Neural cell (in vitro differentiated cells): ENCODE results near the gene IRS1. TPM values are rescaled to one million over a fixed set of nuclear protein-coding genes. Genes with fewer than 3 reads are reported as not detected.

Experiments
- H2AFZ ChIP-seq: fragments of 200-600, 300-800 bp; sonication (generic), shearing (Covaris generic); 2 replicates; pipeline ENCODE4 v1.6.0; 2014; ENCODE audit warnings: low read depth, mild to moderate bottlenecking, antibody characterized with exemption, low read length, moderate library complexity
- H3F3A ChIP-seq: fragments of 200-600 bp; shearing (Covaris generic); 2 replicates; pipeline ENCODE4 v1.6.1; 2016; ENCODE audit warnings: mild to moderate bottlenecking, moderate library complexity, mixed read lengths, antibody characterized with exemption, low read length; ENCODE audit not compliant: insufficient read depth, poor library complexity, severe bottlenecking
- H3K27ac ChIP-seq: fragments of 200-600, 300-800 bp; sonication (generic), shearing (Covaris generic); 2 replicates; pipeline ENCODE4 v1.5.1; 2014; ENCODE audit warnings: mild to moderate bottlenecking, low read length, moderate library complexity
- H3K27me3 ChIP-seq: fragments of 300-800, 200-600 bp; sonication (generic), shearing (Covaris generic); 2 replicates; pipeline ENCODE4 v1.6.0; 2014; ENCODE audit warnings: mild to moderate bottlenecking, low read depth, low read length, moderate library complexity; ENCODE audit not compliant: insufficient read depth
- H3K36me3 ChIP-seq: fragments of 300-800, 200-600 bp; sonication (generic), shearing (Covaris generic); 2 replicates; pipeline ENCODE4 v1.5.1; 2014; ENCODE audit warnings: mild to moderate bottlenecking, antibody characterized with exemption, low read length, moderate library complexity; ENCODE audit not compliant: insufficient read depth
- H3K4me2 ChIP-seq: fragments of 300-800, 200-600 bp; sonication (generic), shearing (Covaris generic); 2 replicates; pipeline ENCODE4 v1.6.0; 2014; ENCODE audit warnings: mild to moderate bottlenecking, low read length
- H3K4me3 ChIP-seq: fragments of 300-800, 200-600 bp; sonication (generic), shearing (Covaris generic); 2 replicates; pipeline ENCODE4 v1.5.1; 2014; ENCODE audit warnings: mild to moderate bottlenecking, low read length, moderate library complexity
- H3K79me2 ChIP-seq: fragments of 200-600 bp; shearing (Covaris generic); replicated peaks from 2 replicates; pipeline ENCODE4 v1.6.0; 2014; ENCODE audit warnings: mild to moderate bottlenecking, low read length, moderate library complexity; ENCODE audit not compliant: insufficient read depth
- H3K9ac ChIP-seq: fragments of 300-800, 200-600 bp; sonication (generic), shearing (Covaris generic); 2 replicates; pipeline ENCODE4 v1.6.1; 2016; ENCODE audit warnings: mild to moderate bottlenecking, low read length, mixed read lengths
- H3K9me2 ChIP-seq: fragments of 200-600 bp; shearing (Covaris generic); 2 replicates; pipeline ENCODE4 v1.6.1; 2016; ENCODE audit warnings: mild to moderate bottlenecking, low read length, mixed read lengths; ENCODE audit not compliant: insufficient read depth
- H3K9me3 ChIP-seq: fragments of 200-600, 300-800 bp; sonication (generic), shearing (Covaris generic); 2 replicates; pipeline ENCODE4 v1.6.1; 2016; ENCODE audit warnings: mild to moderate bottlenecking, mixed run types, low read length, moderate library complexity, mixed read lengths
- H4K20me1 ChIP-seq: fragments of 200-600 bp; shearing (Covaris generic); 2 replicates; pipeline ENCODE4 v1.6.1; 2016; ENCODE audit warnings: mild to moderate bottlenecking, mixed run types; ENCODE audit not compliant: insufficient read depth
- EP300 ChIP-seq: fragments of 450-650 bp; conservative IDR thresholded peaks from 2 replicates; pipeline ENCODE4 v1.6.1; 2014; ENCODE audit warnings: antibody characterized with exemption, mild to moderate bottlenecking, moderate library complexity; ENCODE audit not compliant: poor library complexity, severe bottlenecking
- EZH2 ChIP-seq: fragments of 200-600, 300-800 bp; shearing (Covaris generic), sonication (generic); IDR thresholded peaks from 2 replicates; pipeline ENCODE4 v1.6.1; 2014; ENCODE audit warnings: antibody characterized with exemption, low read length, borderline replicate concordance, mild to moderate bottlenecking; ENCODE audit not compliant: insufficient read depth, poor library complexity, severe bottlenecking
- MXI1 ChIP-seq: fragments of 450-650 bp; conservative IDR thresholded peaks from 2 replicates; pipeline ENCODE4 v1.6.1; 2014; ENCODE audit warnings: antibody characterized with exemption, mild to moderate bottlenecking; ENCODE audit not compliant: poor library complexity, severe bottlenecking
- POLR2AphosphoS5 ChIP-seq: IDR thresholded peaks from 2 replicates; pipeline ENCODE4 v1.6.1; 2012
- RAD21 ChIP-seq: fragments of 450-650 bp; conservative IDR thresholded peaks from 2 replicates; pipeline ENCODE4 v1.6.1; 2014; ENCODE audit warnings: antibody characterized with exemption, mild to moderate bottlenecking, moderate library complexity
- SMC3 ChIP-seq: fragments of 450-650 bp; conservative IDR thresholded peaks from 2 replicates; pipeline ENCODE4 v1.6.1; 2014; ENCODE audit warnings: antibody characterized with exemption, mild to moderate bottlenecking, moderate library complexity; ENCODE audit not compliant: poor library complexity
- TAF1 ChIP-seq: IDR thresholded peaks from 2 replicates; pipeline ENCODE4 v1.6.1; 2012; ENCODE audit warnings: low read depth
- polyA plus RNA-seq: library from polyadenylated mRNA; depleted of rRNA; stranded (reverse); fragments of >200 nt; gene quantifications from 2 replicates; pipeline ENCODE4 v1.2.3, GENCODE V29; 2014
- TF ChIP-seq, protein P1 (sequence below): fragments of 450-650 bp; IDR thresholded peaks from 2 replicates; pipeline ENCODE4 v1.5.1; 2014; ENCODE audit warnings: antibody characterized with exemption, mild to moderate bottlenecking, moderate library complexity; ENCODE audit not compliant: poor library complexity, severe bottlenecking
- TF ChIP-seq, protein P2 (sequence below): IDR thresholded peaks from 2 replicates; pipeline ENCODE4 v1.6.1; 2012; ENCODE audit warnings: borderline replicate concordance

Gene IRS1
- polyA plus RNA-seq, 1 donor from 2014 or later, result 7.2 TPM

DNA sequence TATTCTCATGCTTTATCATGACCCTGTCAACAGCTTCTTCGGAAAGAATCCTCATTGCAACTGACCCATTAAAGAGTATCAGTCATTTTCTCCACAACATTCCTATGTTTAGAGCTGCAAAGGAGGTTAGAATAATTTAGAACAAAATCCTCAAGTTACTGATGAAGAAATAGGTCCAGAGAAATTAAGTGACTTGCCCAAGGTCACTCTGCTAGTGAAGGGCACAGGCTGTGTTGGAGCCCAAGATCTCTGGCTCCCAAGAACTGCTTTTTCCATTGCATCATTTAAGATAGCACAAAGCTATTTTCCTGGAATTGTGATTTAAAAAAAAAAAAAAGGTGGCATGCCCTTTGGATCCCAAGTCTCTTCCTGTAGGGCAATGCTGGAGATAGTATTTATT, 9.6 kb downstream of the IRS1 start:
- Histone ChIP-seq H3K4me3 (no peak overlapping the region), H3K9me3 (no peaks in the 10 kb centered on the region), H3K36me3 (no peaks in the 10 kb centered on the region), H3K4me2 (no peak overlapping the region), H3K27me3 (no peaks in the 10 kb centered on the region), H3K27ac (no peak overlapping the region), H3K9ac (no peak overlapping the region), H4K20me1 (no peaks in the 10 kb centered on the region), H3K79me2 (peaks cover 81% of the 10 kb centered on the region), H3K9me2 (no peaks in the 10 kb centered on the region), H3F3A (peaks cover 3% of the 10 kb centered on the region), H2AFZ (no peak overlapping the region)
- TF ChIP-seq RAD21 (no peak), EZH2 (no peak)
- TF ChIP-seq, protein P1, sequence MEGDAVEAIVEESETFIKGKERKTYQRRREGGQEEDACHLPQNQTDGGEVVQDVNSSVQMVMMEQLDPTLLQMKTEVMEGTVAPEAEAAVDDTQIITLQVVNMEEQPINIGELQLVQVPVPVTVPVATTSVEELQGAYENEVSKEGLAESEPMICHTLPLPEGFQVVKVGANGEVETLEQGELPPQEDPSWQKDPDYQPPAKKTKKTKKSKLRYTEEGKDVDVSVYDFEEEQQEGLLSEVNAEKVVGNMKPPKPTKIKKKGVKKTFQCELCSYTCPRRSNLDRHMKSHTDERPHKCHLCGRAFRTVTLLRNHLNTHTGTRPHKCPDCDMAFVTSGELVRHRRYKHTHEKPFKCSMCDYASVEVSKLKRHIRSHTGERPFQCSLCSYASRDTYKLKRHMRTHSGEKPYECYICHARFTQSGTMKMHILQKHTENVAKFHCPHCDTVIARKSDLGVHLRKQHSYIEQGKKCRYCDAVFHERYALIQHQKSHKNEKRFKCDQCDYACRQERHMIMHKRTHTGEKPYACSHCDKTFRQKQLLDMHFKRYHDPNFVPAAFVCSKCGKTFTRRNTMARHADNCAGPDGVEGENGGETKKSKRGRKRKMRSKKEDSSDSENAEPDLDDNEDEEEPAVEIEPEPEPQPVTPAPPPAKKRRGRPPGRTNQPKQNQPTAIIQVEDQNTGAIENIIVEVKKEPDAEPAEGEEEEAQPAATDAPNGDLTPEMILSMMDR, result no peak
- TF ChIP-seq, protein P2, sequence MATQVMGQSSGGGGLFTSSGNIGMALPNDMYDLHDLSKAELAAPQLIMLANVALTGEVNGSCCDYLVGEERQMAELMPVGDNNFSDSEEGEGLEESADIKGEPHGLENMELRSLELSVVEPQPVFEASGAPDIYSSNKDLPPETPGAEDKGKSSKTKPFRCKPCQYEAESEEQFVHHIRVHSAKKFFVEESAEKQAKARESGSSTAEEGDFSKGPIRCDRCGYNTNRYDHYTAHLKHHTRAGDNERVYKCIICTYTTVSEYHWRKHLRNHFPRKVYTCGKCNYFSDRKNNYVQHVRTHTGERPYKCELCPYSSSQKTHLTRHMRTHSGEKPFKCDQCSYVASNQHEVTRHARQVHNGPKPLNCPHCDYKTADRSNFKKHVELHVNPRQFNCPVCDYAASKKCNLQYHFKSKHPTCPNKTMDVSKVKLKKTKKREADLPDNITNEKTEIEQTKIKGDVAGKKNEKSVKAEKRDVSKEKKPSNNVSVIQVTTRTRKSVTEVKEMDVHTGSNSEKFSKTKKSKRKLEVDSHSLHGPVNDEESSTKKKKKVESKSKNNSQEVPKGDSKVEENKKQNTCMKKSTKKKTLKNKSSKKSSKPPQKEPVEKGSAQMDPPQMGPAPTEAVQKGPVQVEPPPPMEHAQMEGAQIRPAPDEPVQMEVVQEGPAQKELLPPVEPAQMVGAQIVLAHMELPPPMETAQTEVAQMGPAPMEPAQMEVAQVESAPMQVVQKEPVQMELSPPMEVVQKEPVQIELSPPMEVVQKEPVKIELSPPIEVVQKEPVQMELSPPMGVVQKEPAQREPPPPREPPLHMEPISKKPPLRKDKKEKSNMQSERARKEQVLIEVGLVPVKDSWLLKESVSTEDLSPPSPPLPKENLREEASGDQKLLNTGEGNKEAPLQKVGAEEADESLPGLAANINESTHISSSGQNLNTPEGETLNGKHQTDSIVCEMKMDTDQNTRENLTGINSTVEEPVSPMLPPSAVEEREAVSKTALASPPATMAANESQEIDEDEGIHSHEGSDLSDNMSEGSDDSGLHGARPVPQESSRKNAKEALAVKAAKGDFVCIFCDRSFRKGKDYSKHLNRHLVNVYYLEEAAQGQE, result no peak

- no peaks in the 10 kb centered on the region for H3K9me3 ChIP-seq
- H3F3A ChIP-seq, result no peaks in the 10 kb centered on the region
- TF ChIP-seq EP300 (no peak), POLR2AphosphoS5 (no peak), SMC3 (no peak), MXI1 (no peak), TAF1 (no peak), RAD21 (no peak), EZH2 (no peak)
- TF ChIP-seq, protein P1, result no peak
- TF ChIP-seq, protein P2, result no peak
- no peaks in the 10 kb centered on the region for H4K20me1 ChIP-seq
- H3K79me2 ChIP-seq, result peaks cover 80% of the 10 kb centered on the region
- no peak overlapping the region for H3K4me2 ChIP-seq
- H3K36me3 ChIP-seq, result no peaks in the 10 kb centered on the region
- no peak overlapping the region for H2AFZ ChIP-seq
- H3K9ac ChIP-seq, result no peak overlapping the region
- H3K27me3 ChIP-seq, result no peaks in the 10 kb centered on the region
- H3K4me3 ChIP-seq, result no peak overlapping the region
- no peaks in the 10 kb centered on the region for H3K9me2 ChIP-seq
- H3K27ac ChIP-seq, result no peak overlapping the region
These were observed 10.6 kb downstream of the IRS1 start for GRCh38 chr2:226788881-226789490.
